ENCODE results near the gene G3BP2. TPM values are rescaled to one million over a fixed set of nuclear protein-coding genes. Genes with fewer than 3 reads are reported as not detected.
A peak's percentile ranks its signal among the peaks of the same experiment; 100 is the strongest.

Gene G3BP2
- total and polyA plus RNA-seq, 2 of the 13 experiments (the other 11 are each of a cell fraction or from before 2014, with no cell fraction given) = 51.7 to 179 TPM

DNA sequence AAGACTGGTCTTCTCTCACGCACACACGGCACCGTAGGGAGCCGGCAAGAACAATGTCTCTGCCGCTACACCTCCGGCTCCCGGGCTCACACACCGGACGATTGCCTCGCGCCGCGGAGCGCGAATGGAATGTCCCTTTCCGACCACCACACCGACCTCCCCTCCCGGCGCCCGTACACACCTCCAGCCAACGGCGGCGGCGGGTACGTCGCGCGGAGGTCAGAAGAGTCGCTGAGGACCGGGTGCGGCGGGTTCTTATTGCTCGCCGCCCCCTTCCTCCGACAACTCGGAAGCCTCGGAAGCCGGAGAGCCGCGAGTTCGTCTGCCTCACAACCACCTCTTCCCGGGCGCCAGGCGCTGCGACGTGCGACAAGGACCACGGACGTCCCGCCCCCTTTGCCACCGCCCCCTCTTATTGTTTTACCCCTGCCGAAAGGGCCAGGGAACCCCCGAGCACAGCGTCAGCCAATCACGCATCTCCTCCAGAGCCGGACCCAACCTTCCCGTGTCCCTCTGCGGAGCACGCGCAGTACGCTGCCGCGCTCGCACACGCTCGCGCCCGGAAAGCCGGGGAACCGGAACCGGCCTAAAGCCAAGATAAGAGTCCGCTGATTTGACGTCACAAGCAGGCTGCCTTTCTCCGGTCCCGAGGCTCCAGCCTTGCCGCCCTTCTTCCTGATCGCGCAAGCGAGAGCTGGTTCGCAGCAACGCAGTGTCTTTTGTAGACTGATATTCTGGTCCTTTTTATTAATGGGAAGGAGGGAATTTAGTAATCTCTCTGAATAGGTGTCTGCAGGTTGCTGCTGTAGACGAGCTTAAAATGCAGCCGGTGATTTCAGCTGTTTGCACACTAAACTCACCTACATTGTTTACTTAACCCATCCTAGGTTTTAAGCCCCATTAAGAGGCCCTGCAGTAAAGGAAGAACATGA, at the start of gene G3BP2 (continued):
- TF ChIP-seq ZBTB42 (CRISPR knock-in tag; IDR thresholded peaks at IDR 0.05) (no peak), SMYD3 (CRISPR knock-in tag; IDR thresholded peaks at IDR 0.05) (peak; percentile 76; the same call in 1 of the 2 replicates), TEAD2 (CRISPR knock-in tag; IDR thresholded peaks at IDR 0.05) (no peak), RFX3 (CRISPR knock-in tag; IDR thresholded peaks at IDR 0.05) (no peak), ZIK1 (CRISPR knock-in tag; IDR thresholded peaks at IDR 0.05; ENCODE audit: borderline replicate concordance, low read depth) (peak; percentile 72; the same call in 1 of the 2 replicates), ZNF766 (CRISPR knock-in tag; IDR thresholded peaks at IDR 0.05; ENCODE audit: borderline replicate concordance) (no peak; the same call in 1 of the 2 replicates), SATB2 (CRISPR knock-in tag; IDR thresholded peaks at IDR 0.05) (0 out of 2 replicates have a peak, but pooled peaks have one; percentile 45), ZNF780A (CRISPR knock-in tag; IDR thresholded peaks at IDR 0.05) (no peak), ZNF224 (CRISPR knock-in tag; IDR thresholded peaks at IDR 0.05) (peak; percentile 98), ZNF530 (CRISPR knock-in tag; IDR thresholded peaks at IDR 0.05; ENCODE audit: low read depth) (no peak), ZNF646 (CRISPR knock-in tag; IDR thresholded peaks at IDR 0.05) (no peak), ZNF18 (CRISPR knock-in tag; IDR thresholded peaks at IDR 0.05; ENCODE audit: insufficient replicate concordance) (peak; percentile 85)
- TF ChIP-seq, protein P1, sequence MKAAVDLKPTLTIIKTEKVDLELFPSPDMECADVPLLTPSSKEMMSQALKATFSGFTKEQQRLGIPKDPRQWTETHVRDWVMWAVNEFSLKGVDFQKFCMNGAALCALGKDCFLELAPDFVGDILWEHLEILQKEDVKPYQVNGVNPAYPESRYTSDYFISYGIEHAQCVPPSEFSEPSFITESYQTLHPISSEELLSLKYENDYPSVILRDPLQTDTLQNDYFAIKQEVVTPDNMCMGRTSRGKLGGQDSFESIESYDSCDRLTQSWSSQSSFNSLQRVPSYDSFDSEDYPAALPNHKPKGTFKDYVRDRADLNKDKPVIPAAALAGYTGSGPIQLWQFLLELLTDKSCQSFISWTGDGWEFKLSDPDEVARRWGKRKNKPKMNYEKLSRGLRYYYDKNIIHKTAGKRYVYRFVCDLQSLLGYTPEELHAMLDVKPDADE (CRISPR knock-in tag; IDR thresholded peaks at IDR 0.05) = no peak; the same call in 1 of the 2 replicates
- TF ChIP-seq, protein P2, sequence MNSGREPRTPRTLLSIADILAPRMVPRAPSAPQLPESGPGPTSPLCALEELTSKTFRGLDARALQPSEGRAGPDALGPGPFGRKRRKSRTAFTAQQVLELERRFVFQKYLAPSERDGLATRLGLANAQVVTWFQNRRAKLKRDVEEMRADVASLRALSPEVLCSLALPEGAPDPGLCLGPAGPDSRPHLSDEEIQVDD (CRISPR knock-in tag; IDR thresholded peaks at IDR 0.05; ENCODE audit: borderline replicate concordance) = peak; percentile 38; the same call in 1 of the 2 replicates
- TF ChIP-seq, protein P3, sequence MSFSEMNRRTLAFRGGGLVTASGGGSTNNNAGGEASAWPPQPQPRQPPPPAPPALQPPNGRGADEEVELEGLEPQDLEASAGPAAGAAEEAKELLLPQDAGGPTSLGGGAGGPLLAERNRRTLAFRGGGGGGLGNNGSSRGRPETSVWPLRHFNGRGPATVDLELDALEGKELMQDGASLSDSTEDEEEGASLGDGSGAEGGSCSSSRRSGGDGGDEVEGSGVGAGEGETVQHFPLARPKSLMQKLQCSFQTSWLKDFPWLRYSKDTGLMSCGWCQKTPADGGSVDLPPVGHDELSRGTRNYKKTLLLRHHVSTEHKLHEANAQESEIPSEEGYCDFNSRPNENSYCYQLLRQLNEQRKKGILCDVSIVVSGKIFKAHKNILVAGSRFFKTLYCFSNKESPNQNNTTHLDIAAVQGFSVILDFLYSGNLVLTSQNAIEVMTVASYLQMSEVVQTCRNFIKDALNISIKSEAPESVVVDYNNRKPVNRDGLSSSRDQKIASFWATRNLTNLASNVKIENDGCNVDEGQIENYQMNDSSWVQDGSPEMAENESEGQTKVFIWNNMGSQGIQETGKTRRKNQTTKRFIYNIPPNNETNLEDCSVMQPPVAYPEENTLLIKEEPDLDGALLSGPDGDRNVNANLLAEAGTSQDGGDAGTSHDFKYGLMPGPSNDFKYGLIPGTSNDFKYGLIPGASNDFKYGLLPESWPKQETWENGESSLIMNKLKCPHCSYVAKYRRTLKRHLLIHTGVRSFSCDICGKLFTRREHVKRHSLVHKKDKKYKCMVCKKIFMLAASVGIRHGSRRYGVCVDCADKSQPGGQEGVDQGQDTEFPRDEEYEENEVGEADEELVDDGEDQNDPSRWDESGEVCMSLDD (CRISPR knock-in tag; IDR thresholded peaks at IDR 0.05; ENCODE audit: borderline replicate concordance) = no peak

Data from HepG2 (cell line).